K562 treated with DMSO at 1 percent for 48 hours (cell line): Measurements from ENCODE around the gene OR6C68. TPM values are rescaled to one million over a fixed set of nuclear protein-coding genes. Genes with fewer than 3 reads are reported as not detected.

Experiments used
- total RNA-seq: library from RNA; unstranded; fragments of 300-600 nt; gene quantifications from 2 replicates; pipeline ENCODE4 v1.2.3, GENCODE V29; 2022; ENCODE audit warnings: low replicate concordance; ENCODE audit errors: extremely low read depth

Gene OR6C68
- total RNA-seq, result not detected in 2 replicates

GRCh38 chr12:55492078-55492477 is at the start of gene OR6C68:
TSS of gene OR6C68 (plus strand) at chr12:55492378. CDS start at chr12:55492378, 0 bp downstream.

GRCh38 chr12:55443776-55444175 is 48.4 kb upstream of the OR6C68 start, which contains the start of gene OR6C2:
TSS of gene OR6C2 (plus strand) at chr12:55444076. CDS start at chr12:55452214, 8,138 bp downstream.

GRCh38 chr12:55470088-55470829 is 21.9 kb upstream of the OR6C68 start, which contains the start of gene OR6C70:
TSS of gene OR6C70 (minus strand) at chr12:55470138. CDS start at chr12:55470138, 0 bp downstream.

Other genes starting within 250 kb of the OR6C68 start
- not detected in 2 replicates for gene OR6C74, start 247.8 kb upstream of the OR6C68 start, total RNA-seq
- not detected in 2 replicates for gene OR6C6, start 195.8 kb upstream of the OR6C68 start, total RNA-seq
- not detected in 2 replicates for gene OR6C1, start 178.0 kb upstream of the OR6C68 start, total RNA-seq
- not detected in 2 replicates for gene OR6C3, start 161.6 kb upstream of the OR6C68 start, total RNA-seq
- gene OR6C75, start 129.4 kb upstream of the OR6C68 start, total RNA-seq, result not detected in 2 replicates
- gene OR6C65, start 91.8 kb upstream of the OR6C68 start, total RNA-seq, result not detected in 2 replicates
- not detected in 2 replicates for gene OR6C76, start 66.1 kb upstream of the OR6C68 start, total RNA-seq
- not detected in 2 replicates for gene OR6C2, start 48.3 kb upstream of the OR6C68 start, total RNA-seq
- not detected in 2 replicates for gene OR6C70, start 22.2 kb upstream of the OR6C68 start, total RNA-seq
- not detected in 2 replicates for gene OR6C4, start 57.2 kb downstream of the OR6C68 start, total RNA-seq
- gene OR2AP1, start 80.1 kb downstream of the OR6C68 start, total RNA-seq, result not detected in 2 replicates
- gene OR10P1, start 144.5 kb downstream of the OR6C68 start, total RNA-seq, result not detected in 2 replicates
- gene ITGA7, start 215.5 kb downstream of the OR6C68 start, total RNA-seq, result not detected in 2 replicates
- not detected in 2 replicates for gene BLOC1S1, start 223.7 kb downstream of the OR6C68 start, total RNA-seq
- gene RDH5, start 228.0 kb downstream of the OR6C68 start, total RNA-seq, result not detected in 2 replicates
- gene CD63, start 236.6 kb downstream of the OR6C68 start, total RNA-seq, result 1,854 TPM in 1 of 2 replicates, not detected in the other